Adrenal gland (tissue), 12 donors: ENCODE data around the gene LMAN2. TPM values are rescaled to one million over a fixed set of nuclear protein-coding genes. Genes with fewer than 3 reads are reported as not detected.

Experiments
- DNase-seq, 7 donors: peaks; one replicate each; pipeline ENCODE4 v3.0.0-alpha.2; 2019 to 2020
- H3K27ac ChIP-seq, 5 donors: fragments of 200-600 bp; sonication (generic) in 4 of 5; 1 replicate in 3 of 5; 2 replicates in 2 of 5; pipeline versions ENCODE4 v1.5.1 to v1.8.0; 2016 to 2020; ENCODE audit warnings: mild to moderate bottlenecking in 1 of 5
- H3K27me3 ChIP-seq: fragments of 200-600 bp; 2 replicates; pipeline ENCODE4 v1.8.0; 2021
- H3K36me3 ChIP-seq, 2 donors: fragments of 200-600 bp; replicated peaks in 1 of 2; 1 replicate in 1 of 2; 2 replicates in 1 of 2; pipeline versions ENCODE4 v1.5.1 to v1.8.0; 2018 to 2022
- H3K4me1 ChIP-seq, 2 donors: fragments of 200-600 bp; replicated peaks in 1 of 2; 1 replicate in 1 of 2; 2 replicates in 1 of 2; pipeline versions ENCODE4 v1.5.1 to v1.8.0; 2018 to 2021
- H3K4me3 ChIP-seq, 4 donors: fragments of 200-600 bp; sonication (generic) in 3 of 4; one replicate each; pipeline ENCODE4 v1.5.1; 2016 to 2018
- H3K9me3 ChIP-seq, 3 donors: fragments of 200-600 bp; sonication (generic) in 1 of 3; replicated peaks in 1 of 3; 1 replicate in 2 of 3; 2 replicates in 1 of 3; pipeline versions ENCODE4 v1.5.1 to v1.8.0; 2016 to 2021
- POLR2A ChIP-seq, 2 donors: fragments of 450-650 bp; IDR thresholded peaks; one replicate each; pipeline ENCODE4 v1.6.1; 2017; ENCODE audit warnings: antibody characterized with exemption in 2 of 2, mild to moderate bottlenecking in 2 of 2, moderate library complexity in 1 of 2
- WGBS, 4 donors: extraction: QIAGEN DNeasy Blood & Tissue Kit in 2 of 4; methylation state at CpG; one replicate each; pipeline versions ENCODE4 v1.1.5 to v1.1.7; 2013 to 2017; 5-methylcytosine and 5-hydroxymethylcytosine counted together
- intact Hi-C, 2 donors: fragments of 100-400 bp; cut with DNase I; formaldehyde crosslinking; loops; one replicate each; pipeline versions ENCODE4 v1.14.1 to v1.15.0; 2022 to 2023
- polyA plus RNA-seq, 3 donors: library from polyadenylated mRNA; stranded (reverse); fragments of 200-250 nt in 2 of 3; fragments of 350-450 nt in 1 of 3; fragmentation: Illumina TruSeq in 1 of 3; extraction: RNeasy Lipid Tissue Mini Kit (QIAGEN cat#74804) in 1 of 3; gene quantifications; one replicate each; pipeline ENCODE4 v1.2.3, GENCODE V29; 2013 to 2014
- total RNA-seq, 9 donors: library from RNA; depleted of rRNA in 4 of 9; stranded (reverse); fragments of >200 nt in 4 of 9; fragments of 120-200 nt in 1 of 9; fragmentation: NEBNext Ultra II Directional in 1 of 9; extraction: Animal tissue kit (Norgen Biotek cat#: 25700) in 1 of 9; gene quantifications; one replicate each; pipeline versions ENCODE4 v1.1.0 to v1.2.4, GENCODE V29; 2013 to 2023
- TF ChIP-seq, protein P1 (sequence below), 6 experiments: fragments of 450-650 bp in 4 of 6; fragments of 200-600 bp in 2 of 6; sonication (generic) in 1 of 6; IDR thresholded peaks; 1 replicate in 5 of 6; 2 replicates in 1 of 6; pipeline versions ENCODE4 v1.5.1 to v1.8.0; 2016 to 2021; ENCODE audit warnings: antibody characterized with exemption in 6 of 6, mild to moderate bottlenecking in 2 of 6, moderate library complexity in 1 of 6
- donor health status: healthy with polysubstance abuse.
- donor health status: Bipolar disorder and iron deficiency.
- donor health status: DM: yes; HTN: yes; CAD: no.
- donor health status: DM: no; HTN: no; CAD: no.
- donor health status: DM: no; HTN: no; CAD: no.
- donor health status: DM: yes; HTN: yes; CAD: no.

The LMAN2 gene
- total and polyA plus RNA-seq, 12 donors = 85.7 to 398 (median 150) TPM

DNA sequence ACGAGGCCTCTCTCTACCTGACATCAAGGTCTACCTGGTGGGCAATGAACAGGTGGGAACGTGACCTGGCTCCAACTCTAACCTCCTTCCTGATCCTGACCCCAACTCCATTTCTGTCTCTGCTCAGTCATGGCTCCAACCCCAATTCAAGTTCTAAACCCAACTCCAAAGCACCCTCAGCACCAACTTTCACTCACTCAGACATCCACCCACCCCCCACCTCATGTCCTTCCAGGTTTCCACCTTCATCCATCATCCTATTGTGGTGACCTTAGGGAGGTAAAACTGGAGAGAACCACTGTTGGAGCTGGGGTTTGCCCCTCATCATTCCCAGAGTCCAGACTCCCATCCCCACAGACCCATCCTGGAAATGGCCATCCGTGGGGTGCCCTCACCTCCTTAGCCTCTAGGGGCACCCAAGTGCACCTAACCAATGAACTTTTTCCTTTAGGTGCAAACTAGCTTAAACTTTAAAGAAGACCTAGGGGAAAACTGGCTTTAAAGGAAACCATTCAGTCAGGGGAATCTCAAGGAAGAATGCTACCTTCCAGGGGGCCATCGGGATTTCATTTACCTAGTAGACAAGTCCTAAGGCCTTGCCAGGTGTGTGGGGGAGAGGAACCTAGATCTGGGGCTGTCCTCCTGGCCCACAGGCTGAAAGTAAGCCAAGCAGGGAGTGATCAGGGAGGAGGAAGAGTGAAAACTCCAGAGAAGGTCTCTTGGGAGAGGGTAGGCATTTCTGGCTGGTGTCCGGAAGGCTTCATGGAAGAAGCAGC lies 17.6 kb upstream of the LMAN2 start:
- Histone ChIP-seq H3K4me1 (peaks cover 15 to 23% of the 10 kb centered on the region in 2 donors), H3K27me3 (no peaks in the 10 kb centered on the region), H3K9me3 (no peaks in the 10 kb centered on the region), H3K36me3 (no peaks in the 10 kb centered on the region), H3K4me3 (no peak overlapping the region), H3K27ac (no peak overlapping the region)
- peak in 3 of 7 donors; percentile 30 to 39 (median 34) for DNase-seq
- 68 to 77% (median 72%) methylated on average over 3 to 5 of the region's 5 CpGs for WGBS, 4 donors
- TF ChIP-seq, protein P1, sequence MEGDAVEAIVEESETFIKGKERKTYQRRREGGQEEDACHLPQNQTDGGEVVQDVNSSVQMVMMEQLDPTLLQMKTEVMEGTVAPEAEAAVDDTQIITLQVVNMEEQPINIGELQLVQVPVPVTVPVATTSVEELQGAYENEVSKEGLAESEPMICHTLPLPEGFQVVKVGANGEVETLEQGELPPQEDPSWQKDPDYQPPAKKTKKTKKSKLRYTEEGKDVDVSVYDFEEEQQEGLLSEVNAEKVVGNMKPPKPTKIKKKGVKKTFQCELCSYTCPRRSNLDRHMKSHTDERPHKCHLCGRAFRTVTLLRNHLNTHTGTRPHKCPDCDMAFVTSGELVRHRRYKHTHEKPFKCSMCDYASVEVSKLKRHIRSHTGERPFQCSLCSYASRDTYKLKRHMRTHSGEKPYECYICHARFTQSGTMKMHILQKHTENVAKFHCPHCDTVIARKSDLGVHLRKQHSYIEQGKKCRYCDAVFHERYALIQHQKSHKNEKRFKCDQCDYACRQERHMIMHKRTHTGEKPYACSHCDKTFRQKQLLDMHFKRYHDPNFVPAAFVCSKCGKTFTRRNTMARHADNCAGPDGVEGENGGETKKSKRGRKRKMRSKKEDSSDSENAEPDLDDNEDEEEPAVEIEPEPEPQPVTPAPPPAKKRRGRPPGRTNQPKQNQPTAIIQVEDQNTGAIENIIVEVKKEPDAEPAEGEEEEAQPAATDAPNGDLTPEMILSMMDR (IDR thresholded peaks at IDR 0.05) = peak; percentile 23 to 54 (median 46)
- TF ChIP-seq POLR2A (IDR thresholded peaks at IDR 0.05) = no peak
- intact Hi-C loops = no loop called here

DNA sequence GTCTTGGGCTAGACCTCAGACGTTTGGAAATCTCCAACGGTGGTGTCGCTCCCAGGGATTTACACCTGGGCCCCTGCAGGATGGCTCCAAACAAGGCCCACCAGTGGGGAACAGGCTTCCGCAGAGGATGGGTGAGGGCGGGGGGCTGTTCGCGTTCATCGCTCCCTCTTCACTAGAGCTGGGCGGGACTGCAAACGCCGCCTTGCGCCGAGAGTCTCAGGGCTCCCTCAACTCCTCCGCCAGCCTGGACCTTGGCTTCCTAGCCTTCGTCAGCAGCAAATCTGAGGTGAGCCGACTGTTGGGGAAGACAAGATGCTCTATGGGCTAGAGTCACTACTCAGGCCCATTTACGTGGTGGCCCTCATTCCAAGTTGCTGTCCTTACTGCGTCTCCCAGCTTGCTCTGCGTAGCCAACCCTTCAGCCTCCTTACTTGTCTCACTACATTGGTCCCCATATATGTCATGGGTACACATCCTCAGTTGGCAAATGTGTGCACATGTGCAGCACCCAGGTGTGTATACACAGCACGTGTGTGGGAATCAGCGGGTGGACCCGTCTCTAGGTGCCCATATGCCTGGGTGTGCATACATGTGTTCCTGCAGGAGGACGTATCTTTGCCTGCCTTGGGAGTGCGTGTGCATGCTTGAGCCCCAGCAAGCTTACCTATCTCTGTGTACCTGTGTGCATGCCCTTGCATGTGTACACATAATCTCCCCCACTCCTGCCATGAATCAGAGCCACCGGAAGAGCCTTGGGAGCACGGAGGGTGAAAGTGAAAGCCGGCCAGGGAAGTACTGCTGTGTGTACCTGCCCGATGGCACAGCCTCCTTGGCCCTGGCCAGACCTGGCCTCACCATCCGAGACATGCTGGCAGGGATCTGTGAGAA lies 16.8 kb upstream of the LMAN2 start:
- H3K4me1 ChIP-seq = peaks cover 19 to 29% of the 10 kb centered on the region in 2 donors
- H3K36me3 ChIP-seq = no peaks in the 10 kb centered on the region
- no peaks in the 10 kb centered on the region for H3K9me3 ChIP-seq
- whole genome bisulfite sequencing, 4 donors = 70 to 89% (median 84%) methylated on average over 10 to 29 of the region's 29 CpGs
- intact Hi-C loops = no loop called here
- no peak overlapping the region for H3K4me3 ChIP-seq
- DNase-seq = peak in 2 of 7 donors; percentile 26 to 44
- no peak for TF ChIP-seq POLR2A (IDR thresholded peaks at IDR 0.05)
- TF ChIP-seq, protein P1 (IDR thresholded peaks at IDR 0.05) = no peak
- H3K27ac ChIP-seq = no peak overlapping the region
- H3K27me3 ChIP-seq = no peaks in the 10 kb centered on the region

DNA sequence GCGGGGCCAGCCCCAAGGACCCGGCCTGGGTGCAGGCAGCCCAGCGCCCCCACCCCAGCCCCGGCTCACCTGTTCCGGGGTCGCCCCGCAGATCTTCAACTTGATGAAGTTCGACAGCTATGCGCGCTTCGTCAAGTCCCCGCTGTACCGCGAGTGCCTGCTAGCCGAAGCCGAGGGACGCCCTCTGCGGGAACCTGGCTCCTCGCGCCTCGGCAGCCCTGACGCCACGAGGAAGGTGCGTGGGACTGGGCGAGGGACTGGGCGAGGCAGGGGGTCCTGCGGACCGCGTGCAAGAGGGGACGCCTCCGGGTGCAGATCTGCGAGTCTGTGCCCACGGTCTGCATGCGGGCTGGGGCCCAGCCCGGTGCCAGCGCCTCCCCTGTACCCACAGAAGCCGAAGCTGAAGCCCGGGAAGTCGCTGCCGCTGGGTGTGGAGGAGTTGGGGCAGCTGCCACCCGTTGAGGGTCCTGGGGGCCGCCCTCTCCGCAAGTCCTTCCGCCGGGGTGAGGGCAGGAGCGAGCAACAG lies 15.9 kb upstream of the LMAN2 start:
- peak in 1 of 7 donors; percentile 41 for DNase-seq
- Histone ChIP-seq H3K9me3 (no peaks in the 10 kb centered on the region), H3K27me3 (no peaks in the 10 kb centered on the region), H3K36me3 (no peaks in the 10 kb centered on the region), H3K4me1 (peaks cover 27 to 35% of the 10 kb centered on the region in 2 donors), H3K4me3 (peak overlapping the region in 2 of 4 donors; percentile 18 to 49), H3K27ac (peak overlapping the region in 4 of 5 donors; percentile 93 to 98 (median 96))
- 24 to 80% (median 31%) methylated on average over 4 to 46 of the region's 46 CpGs for WGBS, 4 donors
- intact Hi-C loops = no loop called here
- TF ChIP-seq, protein P1 (IDR thresholded peaks at IDR 0.05) = no peak
- no peak for TF ChIP-seq POLR2A (IDR thresholded peaks at IDR 0.05)
